ENCODE results near the gene B3GALT5.

Gene B3GALT5

GRCh38 chr21:39604951-39605350 is 7.8 kb upstream of the B3GALT5 start:
- DNase-seq (ENCODE audit: low spot score): no peak

- DNase-seq (ENCODE audit: low spot score): no peak
Observed at GRCh38 chr21:39610703-39611102, 2.0 kb upstream of the B3GALT5 start.

GRCh38 chr21:39611551-39612190 is 1.1 kb upstream of the B3GALT5 start:
- no peak for DNase-seq (ENCODE audit: low spot score)

- DNase-seq (ENCODE audit: low spot score): no peak
Observed at GRCh38 chr21:39613041-39613934, 548 bp downstream of the B3GALT5 start.

DNA sequence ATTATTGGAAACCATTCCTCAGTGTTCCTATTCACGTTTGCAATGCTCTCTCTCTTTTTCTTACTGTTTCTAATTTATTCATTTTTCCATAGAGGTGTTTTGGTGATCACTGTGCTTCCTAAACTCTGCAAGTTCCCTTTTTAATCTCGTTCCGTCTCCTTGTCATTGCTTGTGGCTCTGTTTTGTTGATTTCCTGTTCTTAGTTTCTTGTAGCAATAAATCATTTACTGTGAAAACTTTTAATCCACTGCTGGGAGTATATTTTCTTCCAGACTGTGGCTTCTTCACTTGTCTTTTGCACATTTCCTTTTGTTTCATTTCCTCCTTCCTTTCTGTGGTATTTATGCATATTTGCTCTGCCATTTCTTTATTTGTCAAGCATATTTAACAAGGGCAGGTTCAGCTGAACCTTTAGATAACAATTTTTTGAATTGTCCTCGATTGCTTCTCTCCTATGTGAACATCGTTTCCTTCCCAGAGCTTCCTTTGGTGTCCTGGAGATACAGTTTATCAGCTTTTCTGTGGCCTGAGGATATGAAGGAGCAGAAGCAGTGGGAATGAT is 3.6 kb downstream of the B3GALT5 start:
- no peak for DNase-seq (ENCODE audit: low spot score)

- no peak for DNase-seq (ENCODE audit: low spot score)
Observed at GRCh38 chr21:39620856-39621255, 8.1 kb downstream of the B3GALT5 start.

GRCh38 chr21:39625211-39625895 is 12.6 kb downstream of the B3GALT5 start:
- no peak for DNase-seq (ENCODE audit: low spot score)

DNA sequence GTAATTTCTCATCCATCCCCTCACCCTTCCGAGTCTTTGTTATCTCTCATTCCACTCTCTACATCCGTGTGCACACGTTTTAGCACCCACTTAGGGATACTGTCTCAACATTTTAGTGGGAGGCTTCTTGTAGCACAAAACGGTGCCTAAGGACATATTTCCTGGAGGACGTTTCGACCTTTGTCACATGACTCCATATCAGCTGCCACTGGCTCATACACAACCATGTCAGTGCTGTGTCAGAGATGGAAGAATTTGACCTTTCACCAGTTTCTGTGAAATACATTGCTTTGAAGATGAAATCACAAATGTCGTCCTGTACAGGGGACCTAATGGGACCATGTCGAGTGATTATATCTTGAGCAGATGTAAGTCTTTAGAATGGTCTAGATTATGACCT is 15.6 kb downstream of the B3GALT5 start:
- DNase-seq (ENCODE audit: low spot score): no peak

- no peak for DNase-seq (ENCODE audit: low spot score)
Observed at GRCh38 chr21:39630191-39630591, 17.5 kb downstream of the B3GALT5 start.

DNA sequence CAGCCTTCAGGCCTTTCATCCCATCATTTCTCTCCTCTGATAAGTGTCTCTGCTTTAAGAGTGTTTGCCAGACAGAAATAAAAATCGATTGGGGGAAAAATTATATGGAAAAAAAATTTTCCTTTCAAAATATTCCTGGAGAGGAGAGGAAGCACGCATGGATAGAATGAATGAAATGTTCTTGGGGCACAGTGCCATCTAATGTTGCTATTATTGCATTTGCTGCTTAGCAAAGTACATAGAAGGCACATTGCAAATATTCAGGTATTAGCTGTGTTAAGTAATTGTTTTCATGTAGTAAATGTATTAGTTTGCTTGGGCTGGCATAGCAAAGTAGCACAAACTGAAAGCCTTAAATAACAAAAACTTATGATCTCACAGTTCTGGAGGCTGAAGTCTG is 18.1 kb downstream of the B3GALT5 start:
- no peak for DNase-seq (ENCODE audit: low spot score)

DNA sequence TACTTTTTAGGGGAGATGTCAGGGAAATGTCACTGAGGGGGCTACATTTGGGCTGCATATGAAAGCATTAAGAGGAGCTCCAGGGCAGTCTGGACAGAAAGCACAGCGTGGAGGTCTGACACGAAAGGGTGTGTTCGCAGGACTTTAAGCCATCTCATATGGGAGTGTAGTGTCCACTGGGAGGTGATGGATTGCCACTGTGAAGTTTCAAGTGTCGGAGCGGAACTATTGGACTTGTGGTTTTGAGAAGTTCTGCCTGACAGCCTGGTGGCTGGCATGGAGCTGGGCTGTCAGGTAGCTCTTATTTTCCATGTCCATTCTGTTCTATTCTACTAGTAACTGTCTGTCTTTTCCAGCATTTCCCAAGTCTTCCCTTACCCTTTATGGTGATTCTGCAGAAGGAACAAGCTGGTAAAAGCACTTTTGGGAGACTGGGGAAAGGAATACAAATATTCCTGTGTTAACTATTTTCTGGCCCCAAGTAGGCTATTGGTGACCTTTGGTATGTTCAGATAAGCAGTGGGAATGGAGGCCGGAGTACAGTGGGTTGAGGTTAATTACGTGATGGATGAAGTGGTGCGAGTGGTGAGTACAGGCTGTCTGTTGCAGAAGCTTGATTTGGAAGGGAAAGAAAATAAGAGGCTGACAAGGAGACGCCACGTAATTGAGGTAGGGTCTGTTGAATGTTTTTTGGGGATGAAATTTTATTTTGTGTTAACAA is 19.3 kb downstream of the B3GALT5 start:
- no peak for DNase-seq (ENCODE audit: low spot score)

DNA sequence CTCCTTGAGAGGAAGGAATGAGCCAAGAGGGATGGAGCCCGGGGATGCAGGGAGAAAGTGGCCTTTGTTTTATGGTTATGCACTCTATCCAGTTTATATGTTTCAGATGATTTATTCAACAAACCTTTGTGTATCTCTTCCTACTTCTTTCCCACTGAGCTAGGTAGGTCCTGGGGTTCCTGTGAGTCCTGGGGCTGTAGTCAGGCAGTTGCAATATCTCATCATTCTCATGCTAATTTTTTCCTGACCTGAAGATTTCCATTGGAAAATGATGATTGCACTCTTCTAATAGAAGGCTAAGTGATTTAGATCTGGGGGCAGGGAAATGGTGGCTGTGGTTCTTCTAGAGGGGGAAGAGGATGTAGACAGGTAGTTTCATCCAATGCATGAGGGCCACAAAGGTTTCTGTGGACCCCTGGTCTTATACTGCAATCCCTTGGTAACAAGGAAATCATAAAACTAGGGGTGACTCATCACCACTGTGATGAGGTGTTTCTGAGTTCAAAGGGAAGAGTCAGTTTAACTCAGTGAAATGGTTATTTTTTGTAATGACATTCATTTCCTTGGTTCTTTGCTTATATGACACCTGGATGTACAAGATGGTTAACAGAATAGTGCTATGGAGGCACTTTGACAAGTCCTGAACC is 20.2 kb downstream of the B3GALT5 start:
- no peak for DNase-seq (ENCODE audit: low spot score)

- DNase-seq (ENCODE audit: low spot score): no peak
Observed at GRCh38 chr21:39633770-39634181, 21.0 kb downstream of the B3GALT5 start.

DNA sequence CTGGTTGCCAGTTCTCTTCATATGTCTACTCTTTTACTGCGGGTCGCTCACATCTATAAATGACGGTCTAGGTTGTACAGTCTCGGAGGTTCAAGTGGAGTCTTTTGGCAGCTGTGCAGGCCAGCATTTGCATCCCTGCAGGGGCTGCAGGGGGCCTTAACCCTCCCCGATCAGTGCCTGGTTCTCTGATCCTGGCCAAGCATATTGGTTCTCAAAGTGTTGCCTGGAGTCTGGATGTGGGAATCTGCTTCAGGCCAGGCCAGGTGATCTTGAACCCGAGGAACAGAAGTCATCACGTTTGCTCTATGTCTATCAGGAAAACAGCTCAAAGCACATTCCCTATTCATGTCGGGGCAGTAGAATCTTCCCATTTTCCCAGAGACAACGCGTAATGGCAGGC is 21.8 kb downstream of the B3GALT5 start:
- DNase-seq (ENCODE audit: low spot score): no peak

GRCh38 chr21:39637197-39637970 is 24.6 kb downstream of the B3GALT5 start:
- no peak for DNase-seq (ENCODE audit: low spot score)

DNA sequence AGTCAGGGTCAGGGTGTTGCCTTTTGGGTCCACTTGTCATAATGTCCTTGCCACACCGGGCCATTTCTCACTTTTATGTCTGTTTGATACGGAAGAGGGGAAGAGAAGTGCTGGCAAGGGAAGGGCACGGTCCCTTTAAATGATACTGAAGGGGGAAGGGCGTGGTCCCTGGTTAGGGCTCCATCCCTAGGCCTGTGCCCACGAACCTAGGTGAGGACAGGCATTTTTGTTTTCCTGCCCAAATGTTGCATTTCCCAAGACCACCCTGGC is 25.2 kb downstream of the B3GALT5 start:
- DNase-seq (ENCODE audit: low spot score): no peak

DNA sequence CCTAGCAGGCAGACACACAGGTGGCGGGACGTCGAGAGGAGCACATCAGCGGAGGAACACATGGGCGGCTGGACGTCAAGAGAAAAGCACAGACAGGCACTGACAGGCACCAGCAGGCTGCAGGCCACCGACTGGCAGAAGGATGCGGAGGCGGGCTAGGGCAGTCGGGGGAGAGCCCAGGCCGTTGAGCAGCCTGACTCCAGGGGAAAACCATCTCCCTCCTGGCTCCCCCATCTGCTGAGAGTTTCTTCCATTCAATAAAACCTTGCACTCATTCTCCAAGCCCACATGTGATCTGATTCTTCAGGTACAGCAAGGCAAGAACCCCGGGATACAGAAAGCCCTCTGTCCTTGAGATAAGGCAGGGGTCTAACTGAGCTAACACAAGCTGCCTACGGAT is 25.5 kb downstream of the B3GALT5 start:
- DNase-seq (ENCODE audit: low spot score): no peak

GRCh38 chr21:39640754-39641153 is 28.0 kb downstream of the B3GALT5 start:
- DNase-seq (ENCODE audit: low spot score): no peak

GRCh38 chr21:39641827-39642450 is 29.2 kb downstream of the B3GALT5 start:
- DNase-seq (ENCODE audit: low spot score): no peak

- DNase-seq (ENCODE audit: low spot score): no peak
Observed at GRCh38 chr21:39644062-39644560, 31.4 kb downstream of the B3GALT5 start.

Data from D341Med (cell line).